ENCODE measurements around the gene MKNK1.
A peak's percentile ranks its signal among the peaks of the same experiment; 100 is the strongest.

Gene MKNK1

DNA sequence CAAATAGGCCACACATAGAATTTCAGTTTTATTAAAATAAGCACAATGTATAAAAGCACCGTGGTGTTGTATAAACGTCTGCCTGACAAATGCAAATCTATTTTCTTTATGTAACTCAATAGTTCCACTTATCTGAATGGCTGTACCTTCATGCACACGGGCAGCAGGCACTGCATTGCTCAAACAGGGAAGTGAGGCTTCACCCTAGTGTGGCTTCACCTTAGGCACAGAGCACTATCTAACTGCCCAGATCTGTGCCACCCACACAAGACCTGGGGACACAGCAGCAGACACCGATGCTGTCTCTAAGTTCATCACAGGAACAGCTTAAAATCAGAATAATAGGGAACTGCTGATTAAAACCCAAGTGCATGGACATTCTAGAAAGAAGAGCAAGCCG lies 46.7 kb downstream of the MKNK1 start:
- no peak for DNase-seq

DNA sequence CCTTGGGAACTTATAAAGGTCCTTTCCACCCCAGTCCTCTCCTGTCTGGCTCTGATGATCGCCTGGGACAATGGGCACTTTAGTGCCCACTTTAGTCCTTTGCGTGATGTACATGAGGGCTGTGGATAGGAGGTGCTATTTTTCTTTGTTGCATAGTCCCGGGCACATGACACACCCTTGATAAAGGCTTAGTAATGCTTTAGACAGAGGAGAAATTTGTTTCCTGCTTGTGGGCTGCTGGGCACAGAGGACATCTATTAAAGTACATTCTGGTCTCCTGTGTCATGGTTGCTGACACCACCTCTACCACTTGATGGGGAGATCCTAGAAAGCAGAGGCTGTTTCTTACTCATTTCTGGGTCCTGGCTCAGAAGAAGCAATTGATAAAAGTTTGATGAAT lies 47.2 kb downstream of the MKNK1 start:
- no peak for DNase-seq

DNA sequence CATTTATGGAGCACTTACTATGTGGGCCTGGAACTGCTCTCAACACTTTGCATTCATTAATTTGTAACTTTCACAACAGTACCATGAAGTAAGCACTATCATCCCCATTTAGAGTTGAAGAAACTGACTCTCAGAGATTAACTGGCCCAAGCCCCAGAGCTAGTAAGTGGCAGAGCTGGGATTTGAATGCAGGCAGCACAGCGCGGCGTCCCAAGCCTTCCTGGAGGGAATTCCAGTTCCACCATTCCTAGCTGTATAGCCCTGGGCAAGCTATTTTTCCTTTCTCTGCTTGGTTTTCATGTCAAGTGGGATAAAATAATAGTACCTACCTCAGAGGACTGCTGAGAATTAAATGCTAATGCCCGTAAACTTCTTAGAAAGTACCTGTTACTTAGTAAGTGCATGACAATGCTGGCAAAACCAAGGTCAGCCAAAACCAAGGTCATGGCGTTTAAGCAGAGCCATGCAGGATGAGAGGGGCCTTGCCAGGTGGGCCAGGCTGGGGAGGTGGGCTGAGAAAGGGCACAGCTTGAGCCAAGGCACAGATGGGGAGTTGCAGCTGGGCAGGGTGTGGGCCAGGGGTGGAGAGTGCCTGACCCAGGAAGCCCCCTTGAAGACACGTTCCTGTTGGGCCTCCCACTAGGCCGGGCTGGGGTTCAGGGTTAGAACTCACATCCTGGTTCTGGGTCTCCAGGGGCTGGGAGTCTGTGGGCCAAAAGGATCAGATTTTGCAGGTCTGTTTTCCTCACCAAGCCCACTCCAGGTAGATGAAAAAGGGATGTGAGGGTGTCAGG lies 48.0 kb downstream of the MKNK1 start:
- DNase-seq: no peak

DNA sequence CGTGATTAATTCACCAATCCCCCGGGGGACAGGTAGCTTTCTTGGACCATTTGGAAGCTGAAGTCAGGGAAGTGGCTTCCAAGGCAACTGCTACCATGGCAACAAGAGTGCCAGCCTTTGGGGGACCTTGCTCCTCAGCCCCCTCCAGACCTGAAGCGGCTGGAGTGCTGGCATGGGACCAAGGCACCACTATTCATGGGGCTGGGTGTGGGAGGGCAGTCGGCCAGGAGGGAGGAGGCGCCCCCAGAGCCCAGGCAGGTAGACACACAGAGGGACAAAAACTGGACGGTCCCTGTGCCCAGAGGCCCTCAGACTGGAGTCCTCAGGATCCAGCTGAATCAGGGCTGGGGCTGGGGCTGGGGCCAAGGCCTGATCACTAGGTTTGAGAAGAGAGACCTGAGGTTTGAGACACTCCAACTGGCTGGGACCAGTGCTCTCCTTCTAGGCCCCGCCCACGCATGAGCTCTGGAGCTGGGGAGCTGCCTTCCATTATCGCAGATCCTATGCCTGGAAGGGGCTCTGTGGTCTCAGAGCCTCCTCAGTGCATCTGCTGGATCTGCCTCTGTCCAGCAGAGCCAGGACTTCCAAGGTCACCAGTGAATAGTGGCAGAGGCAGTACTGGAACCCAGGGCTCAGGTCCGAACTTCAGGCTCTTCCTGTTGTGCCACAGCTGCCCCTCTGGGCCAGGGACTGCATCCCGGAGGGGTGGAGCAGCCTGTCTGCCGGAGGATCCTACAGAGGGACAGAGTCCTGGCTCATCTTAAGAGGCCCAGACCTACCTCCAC lies 49.3 kb downstream of the MKNK1 start:
- no peak for DNase-seq

DNA sequence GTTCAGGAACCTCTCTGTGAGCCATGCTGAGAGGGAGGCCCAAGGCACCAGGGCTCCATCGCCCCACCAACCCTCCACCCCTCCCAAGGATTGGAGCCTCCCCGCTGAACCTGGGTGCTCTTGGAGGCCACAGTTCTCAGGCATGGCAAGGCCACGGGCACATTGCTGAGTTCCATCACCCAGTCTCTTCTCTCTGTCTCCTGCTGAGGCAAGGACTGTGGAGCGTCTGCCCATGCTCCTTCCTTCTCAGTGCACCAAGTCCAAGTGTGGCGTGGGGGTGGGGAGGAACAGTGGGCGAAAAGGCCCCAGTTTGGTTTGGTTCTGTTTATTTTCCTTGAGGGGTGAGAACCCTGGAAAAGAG lies 49.9 kb downstream of the MKNK1 start:
- no peak for DNase-seq

DNA sequence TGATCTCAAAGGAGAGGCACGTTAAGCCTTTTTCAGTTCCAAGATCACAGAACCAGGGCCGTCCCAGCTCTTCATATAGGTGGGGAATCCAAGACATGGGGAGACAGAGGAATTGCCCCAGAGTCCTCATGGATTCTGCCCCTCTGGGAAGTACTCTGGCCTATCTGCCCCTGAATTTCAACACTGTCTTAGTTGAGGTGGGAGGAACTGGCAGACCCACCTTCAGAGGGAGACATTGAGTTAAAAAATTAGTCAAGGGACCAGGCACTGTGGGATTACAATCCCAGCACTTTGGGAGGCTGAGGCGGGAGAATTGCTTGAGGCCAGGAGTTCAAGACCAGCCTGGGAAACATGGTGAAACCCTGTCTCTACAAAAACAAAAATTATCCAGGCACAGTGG lies 50.6 kb downstream of the MKNK1 start:
- DNase-seq: no peak

DNA sequence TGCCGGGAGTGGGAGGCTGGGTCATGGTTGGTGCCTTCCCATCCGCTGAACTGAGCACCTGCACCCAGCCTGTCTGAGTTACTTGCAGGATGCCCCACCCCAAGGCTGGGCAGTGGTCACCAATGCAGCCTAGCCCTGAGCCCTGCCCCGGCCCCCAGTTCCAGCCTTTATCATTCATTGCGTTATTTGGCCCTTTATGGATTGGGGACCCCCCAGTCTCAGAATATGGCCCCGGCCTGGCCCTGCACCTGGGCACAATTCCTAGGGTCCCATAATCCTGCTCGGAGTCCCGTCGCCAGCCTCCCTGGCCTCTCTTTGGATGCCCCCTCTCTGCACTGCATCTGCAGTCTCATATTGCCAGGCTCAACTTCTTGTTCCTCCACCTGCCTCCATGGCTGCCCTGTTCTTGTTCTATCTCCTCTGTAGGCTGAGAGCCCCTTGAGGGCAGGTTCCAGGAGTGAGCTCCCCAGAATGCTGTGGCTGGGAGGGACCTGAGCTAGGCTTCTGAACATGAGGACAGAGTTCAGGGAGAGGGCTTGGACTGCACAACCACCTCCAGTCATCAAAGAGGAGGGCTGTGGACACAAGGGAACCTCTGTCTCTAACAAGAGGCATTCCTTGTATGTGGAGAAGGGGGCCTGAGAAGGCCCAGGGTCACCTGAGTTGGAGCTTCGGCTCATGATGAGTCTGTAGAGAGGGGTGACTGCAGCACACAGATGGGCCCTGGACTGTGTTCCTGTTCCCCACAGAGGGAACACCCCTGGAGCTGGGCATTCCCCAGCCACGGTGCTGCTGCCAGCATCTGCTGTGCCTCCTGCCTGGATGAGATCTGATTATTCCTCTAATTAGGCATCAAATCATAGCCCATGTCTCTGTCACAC lies 51.5 kb downstream of the MKNK1 start:
- no peak for DNase-seq

DNA sequence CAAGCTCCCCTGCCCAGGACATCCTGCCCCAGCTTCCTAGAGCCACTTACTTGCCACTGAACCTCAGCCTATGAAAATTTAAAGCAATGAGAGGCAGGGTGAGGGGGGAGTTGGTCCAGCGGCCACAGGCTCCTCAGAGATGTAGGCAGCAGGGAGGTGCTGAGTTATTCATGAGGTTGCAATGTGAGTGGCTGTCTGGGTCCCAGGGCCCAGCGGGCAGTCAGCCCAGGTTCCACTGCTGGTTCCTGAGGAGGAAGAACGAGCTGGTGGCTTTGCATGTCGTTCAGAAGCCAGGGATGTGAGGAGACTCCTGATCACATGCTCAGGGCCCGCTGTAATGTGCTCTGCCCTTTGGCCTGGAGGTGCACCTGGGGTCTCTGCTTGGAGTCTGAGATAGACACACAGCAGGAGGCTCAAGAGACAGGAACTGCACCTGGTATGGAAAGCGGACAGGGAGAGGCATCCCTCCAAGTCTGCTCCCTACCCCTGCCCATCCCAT lies 52.4 kb downstream of the MKNK1 start, which contains the start of gene KNCN:
TSS of gene KNCN (minus strand) at position 51 of the 499 bp plus-strand sequence. CDS start 432 bp downstream, outside the sequence.
- DNase-seq: no peak

DNA sequence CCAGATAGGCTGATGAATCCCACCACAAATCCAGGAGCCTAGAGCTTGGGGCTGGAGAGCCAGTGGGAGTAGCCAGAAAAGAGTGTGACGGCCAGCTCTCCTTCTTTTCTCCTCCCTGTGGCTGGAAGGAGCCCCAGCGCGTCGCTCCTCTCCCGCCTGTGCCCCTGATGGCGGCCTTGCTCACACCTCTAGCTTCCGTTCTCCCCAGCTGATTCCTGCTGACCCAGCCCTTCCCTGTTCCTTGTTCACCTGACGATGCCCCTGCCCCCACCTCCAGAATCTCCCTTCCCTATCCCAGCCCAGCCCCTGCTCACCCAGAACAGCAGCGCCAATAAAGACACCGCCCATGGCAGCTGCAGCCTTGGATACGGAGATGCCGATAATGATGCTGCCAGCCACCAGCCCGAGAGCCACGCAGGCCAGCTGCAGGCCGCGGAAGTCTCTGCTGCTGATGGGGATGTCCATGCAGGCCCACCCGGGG lies 53.3 kb downstream of the MKNK1 start:
- DNase-seq: no peak

DNA sequence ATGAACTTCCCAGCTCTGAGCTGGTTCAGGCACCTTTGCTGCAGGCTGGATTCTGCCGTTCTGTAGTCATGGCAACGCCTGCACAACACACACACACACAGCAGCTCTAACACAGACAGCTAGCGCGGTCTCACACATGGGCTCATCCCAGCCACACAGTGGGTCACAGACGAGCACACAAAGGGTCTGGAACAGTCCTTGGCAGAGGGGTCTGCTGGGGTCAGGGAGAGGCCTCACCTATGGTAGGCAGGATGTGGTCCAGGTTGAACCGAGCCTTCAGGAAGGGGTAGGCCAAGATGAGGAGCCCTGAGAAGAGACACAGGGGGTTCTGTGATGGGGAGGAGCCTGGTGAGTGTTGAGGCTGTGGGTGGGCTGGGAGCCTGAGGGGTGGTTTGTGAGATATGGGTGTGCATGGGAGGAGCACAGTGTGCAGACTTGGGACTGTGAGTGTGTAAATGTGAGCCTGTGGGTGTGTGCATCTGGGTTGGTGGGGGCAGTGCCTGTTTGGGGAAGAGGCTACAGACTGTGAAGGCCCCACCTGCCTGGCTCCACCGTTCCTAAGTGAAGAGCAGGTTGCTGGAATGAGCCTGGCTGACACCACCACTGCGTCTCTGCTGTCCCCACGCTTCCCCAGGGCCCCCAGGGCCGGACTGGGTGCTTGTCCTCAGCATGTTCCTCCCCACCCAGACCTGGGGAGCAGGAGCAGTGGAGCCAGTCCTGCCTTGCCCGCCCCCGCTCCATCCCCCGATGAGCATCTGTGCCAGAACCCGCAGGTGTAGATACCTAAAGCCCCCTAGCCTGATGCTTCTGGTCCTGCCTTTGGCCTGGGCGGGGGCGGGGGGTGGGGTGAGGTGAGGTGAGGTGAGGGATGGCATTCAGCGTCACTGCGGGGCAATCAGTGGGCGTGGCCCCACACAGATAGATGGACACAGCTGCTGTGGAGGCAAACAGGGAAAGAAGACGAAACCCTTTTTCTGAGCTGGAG lies 54.1 kb downstream of the MKNK1 start:
- DNase-seq: peak; percentile 20

DNA sequence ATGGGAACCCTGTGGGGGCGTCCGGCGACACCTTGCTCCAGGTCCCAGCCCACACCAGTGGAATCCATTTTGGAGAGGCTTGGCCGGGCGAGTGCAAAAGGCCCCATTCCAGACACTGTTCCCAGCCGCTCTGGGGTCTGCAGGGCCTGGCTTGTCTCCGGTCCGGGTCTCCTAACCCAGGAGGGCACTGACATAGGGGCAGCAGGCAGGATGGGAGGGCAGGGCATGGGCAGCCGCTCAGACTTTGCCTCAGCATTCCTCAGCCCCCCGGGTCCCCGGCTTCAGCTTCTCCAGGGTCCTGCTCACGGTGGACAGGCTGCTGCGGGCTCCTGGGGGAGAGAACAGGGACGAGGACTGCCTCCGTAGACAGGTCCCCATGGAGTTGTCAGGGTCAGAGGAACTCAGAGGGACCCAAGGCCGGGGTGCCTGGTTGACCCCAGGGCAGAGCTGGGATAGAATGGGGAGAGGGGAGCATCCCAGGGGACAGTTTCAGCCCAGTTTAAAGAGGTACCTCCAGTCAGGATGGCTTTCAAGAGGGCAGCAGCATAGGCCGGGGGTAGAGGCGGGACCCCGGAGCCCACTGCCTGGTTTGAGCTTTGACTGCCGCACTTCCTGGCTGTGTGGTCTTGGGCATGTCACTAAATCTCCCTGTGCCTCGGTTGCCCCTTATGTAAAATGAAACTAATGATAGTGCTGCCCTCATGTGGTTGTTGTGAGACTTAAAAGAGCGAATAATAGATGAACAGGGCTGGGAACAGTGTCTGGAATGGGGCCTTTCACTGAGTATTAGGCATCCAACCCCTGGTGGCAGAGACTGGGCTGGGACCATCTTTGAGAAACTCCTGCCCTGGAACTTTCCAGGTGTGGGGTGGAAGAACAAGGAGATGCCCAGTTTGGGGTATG lies 56.3 kb downstream of the MKNK1 start:
- DNase-seq: no peak

DNA sequence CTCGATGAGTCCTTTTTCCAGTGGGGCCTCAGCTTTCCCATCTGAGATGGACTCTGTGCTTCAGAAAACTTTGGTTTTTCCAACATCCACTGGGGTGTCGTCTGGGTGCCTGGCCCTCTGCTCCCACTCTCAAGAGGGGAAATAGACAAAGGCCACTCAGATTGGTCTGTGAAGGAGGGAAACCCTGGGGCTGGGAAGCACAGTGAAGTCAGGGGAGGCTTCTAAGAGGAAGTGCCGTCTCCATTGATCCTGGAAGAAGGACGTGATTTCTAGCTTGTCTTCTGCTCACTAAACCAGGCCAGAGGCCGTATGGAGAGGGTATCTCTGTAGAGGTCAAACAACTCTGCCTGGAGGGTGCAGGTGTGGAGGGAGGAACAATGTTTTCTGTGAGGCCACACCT lies 57.9 kb downstream of the MKNK1 start:
- DNase-seq: no peak

DNA sequence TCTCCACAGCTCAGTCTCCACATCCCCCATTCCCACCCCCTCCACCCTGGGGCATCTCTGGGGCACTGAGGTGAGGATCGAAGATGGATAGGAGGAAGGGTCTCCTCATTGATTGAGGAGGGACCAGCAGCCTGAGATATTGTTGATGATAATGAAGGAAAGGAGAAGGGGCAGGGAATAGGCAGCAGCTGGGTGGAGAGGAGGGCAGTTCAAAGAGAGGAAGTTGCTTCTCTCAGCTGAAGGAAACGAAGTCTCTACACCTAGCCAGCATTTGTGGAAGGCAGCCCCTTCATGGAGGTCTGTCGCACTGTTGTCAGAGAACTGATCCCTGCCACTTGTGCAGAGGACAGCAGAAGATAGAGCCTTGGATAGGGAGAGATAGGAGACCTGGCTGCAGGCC lies 58.3 kb downstream of the MKNK1 start:
- DNase-seq: no peak

DNA sequence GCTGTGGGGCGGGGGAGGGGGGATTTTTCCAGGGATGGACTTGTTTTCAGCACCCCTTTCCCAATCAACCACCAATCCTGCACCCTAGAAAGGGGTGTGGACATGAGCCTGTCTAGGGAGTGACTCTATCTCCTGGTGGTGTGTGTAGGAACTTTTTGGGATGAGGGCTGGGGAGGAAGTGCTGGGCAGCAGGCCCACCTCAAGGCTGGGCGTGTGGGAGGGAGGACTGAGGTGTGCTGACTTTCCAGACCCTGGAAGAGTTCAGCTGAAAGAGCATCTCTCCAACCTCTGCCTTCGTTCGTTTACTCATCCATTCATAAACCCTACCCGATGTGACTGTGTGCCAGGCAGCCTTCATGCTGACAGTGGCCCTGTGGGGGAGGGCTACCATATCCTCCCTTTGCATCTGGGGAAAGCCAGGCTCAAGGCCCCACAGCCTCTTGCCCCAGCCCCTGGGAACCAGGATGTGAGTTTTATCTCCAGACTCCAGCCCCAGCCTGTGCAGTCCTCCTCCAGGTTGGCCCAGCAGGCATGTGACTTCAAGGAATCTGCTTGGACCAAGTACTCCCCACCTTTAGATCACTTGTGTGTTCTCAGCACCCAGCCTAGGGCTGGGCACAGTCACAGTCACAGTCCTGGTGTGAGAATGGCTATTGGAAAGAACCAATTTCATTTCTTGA lies 59.4 kb downstream of the MKNK1 start:
- DNase-seq: no peak

DNA sequence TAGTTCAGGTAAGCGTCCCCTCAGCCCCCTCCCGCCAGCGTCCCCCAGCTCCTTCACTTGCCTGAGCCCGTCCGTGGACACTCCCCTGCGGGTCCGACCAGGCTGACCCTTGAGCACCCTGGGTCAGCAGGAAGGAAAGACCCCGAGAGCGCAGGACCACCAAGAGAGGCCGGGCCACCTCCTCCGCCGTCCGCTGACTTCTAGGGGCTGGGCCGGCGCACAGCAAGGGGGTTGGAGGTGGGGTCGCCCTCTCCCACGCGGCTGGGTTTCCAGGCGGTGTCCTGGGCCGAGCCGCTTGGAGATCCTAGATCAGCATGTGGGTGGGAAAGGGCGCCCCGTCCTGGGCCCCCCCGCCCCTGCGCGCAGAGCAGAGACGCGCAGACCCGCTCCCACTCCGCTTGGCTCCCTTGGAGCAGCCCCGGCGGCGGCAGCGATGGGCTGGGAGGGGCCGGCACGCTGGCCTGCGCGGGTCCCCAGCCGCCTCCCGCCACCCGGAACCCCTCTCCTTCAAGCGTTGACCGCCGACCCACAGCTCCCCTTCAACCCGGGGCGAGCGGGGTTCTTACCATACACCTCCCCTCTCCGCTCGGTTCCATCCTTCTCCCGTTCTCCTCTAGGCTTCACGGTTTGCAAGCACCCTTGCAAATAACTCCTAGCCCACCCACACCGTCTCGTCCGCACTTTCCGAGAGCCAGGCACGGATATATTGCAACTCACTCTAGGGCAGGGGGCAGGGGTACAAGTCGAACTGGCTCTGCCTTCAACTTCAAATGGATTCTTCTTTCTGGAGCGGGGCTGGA lies 60.1 kb downstream of the MKNK1 start:
- DNase-seq: no peak

DNA sequence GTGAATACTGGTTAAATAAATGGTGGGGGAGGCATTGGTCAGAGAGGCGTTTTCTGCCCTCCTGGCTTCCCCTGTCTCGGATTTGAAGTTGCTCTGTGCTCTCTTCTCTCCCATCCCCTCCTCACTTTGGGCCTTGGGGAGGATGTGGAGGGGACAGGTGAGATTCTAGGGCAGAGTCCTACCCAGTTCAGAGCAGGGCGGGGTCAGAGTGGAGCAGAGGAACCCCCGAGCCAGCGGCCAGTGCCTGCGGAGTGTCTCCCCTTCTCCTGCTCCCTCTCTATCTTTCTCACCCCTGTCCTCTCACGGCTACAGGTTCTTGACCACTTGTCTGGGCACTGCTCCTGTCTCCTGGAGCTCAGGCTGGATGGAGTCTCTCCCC lies 60.7 kb downstream of the MKNK1 start:
- no peak for DNase-seq

DNA sequence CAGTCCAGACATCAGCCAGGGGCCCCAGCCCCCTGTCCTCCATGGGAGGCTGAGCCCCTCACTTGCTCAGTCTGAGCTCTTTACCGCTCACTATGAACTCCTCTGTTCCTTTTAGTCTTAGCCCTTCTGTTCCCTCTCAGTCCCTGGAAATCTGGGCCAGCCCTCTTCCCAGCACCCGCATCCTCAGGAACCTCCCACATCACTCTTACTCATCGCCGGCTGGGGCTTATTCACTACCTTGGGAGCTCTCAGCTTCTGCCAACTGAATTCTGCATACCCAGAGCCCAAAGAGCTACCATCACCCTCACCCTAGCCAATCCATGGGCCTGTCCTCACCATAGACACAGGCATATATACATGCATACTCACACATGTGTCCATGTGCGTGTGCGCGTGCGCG lies 64.1 kb downstream of the MKNK1 start:
- DNase-seq: no peak

DNA sequence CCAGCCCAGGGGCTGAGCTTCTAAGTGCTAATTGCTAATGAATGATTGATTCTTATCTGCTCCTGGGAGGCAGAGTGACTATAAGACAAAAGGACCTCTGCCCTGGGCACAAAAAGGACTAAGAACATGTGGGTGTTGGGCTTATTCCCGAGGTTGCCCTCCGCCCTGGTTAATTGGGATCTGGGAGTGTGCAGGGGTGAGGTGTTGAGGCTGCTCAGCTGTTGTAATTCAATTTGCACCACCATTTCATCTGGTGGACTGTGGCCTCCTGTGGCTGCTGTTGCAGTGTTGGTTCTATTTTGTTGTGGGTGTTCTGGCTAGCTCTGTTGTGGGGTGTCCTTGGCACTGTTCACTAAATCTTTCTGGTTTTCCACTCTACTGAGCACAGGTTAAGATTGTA lies 65.9 kb downstream of the MKNK1 start:
- DNase-seq: no peak

DNA sequence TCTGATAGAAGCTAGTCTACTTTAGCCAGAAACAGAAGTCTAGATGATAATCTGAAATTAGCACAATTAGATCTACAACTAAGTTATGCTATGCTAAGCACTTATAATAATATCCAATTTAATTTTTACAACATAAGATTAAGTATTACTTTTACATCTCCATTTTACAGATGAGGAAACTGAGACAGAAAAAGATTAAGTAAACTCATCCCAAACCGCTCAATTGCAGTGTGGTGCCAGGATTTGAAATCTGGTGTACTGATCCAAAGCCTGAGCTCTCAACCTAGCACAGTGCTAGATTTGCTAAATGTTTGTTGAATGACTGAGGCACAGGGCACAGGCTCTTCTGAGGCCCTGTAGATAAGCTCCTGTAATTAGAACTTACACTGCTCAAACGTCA lies 66.4 kb downstream of the MKNK1 start:
- no peak for DNase-seq
